NCI-H1417 treated with DMSO at 0.1 percent for 48 hours (cell line): Measurements from ENCODE around the gene KIF26B.
"Not testable (repeated sequence)": the region's sequence is repeated elsewhere in the genome, so short reads cannot be mapped to it uniquely, and the experiment has no call there.

Experiments
- DNase-seq: peaks from one replicate; lab custom pipeline; 2025; lab: John Stamatoyannopoulos, UW

The KIF26B gene

GRCh38 chr1:245325922-245326795, 171.4 kb downstream of the KIF26B start:
- DNase-seq: no peak

GRCh38 chr1:245327360-245327759, 172.6 kb downstream of the KIF26B start:
- no peak for DNase-seq

- no peak for DNase-seq
Measured at GRCh38 chr1:245327842-245328241, 173.1 kb downstream of the KIF26B start.

- no peak for DNase-seq
Measured at GRCh38 chr1:245330951-245331350, 176.2 kb downstream of the KIF26B start.

GRCh38 chr1:245332085-245332484, 177.3 kb downstream of the KIF26B start:
- DNase-seq: no peak

- DNase-seq: no peak
Measured at GRCh38 chr1:245332513-245332912, 177.7 kb downstream of the KIF26B start.

- DNase-seq: no peak
Measured at GRCh38 chr1:245334235-245334634, 179.4 kb downstream of the KIF26B start.

- DNase-seq: no peak
Measured at GRCh38 chr1:245334827-245335490, 180.2 kb downstream of the KIF26B start.

- DNase-seq: not testable (repeated sequence)
Measured at GRCh38 chr1:245335684-245336083, 180.9 kb downstream of the KIF26B start.

- DNase-seq: no peak
Measured at GRCh38 chr1:245336149-245336983, 181.6 kb downstream of the KIF26B start.

GRCh38 chr1:245336984-245337355, 182.2 kb downstream of the KIF26B start:
- not testable (repeated sequence) for DNase-seq

- DNase-seq: no peak
Measured at GRCh38 chr1:245337829-245338484, 183.2 kb downstream of the KIF26B start.

GRCh38 chr1:245338485-245338877, 183.7 kb downstream of the KIF26B start:
- no peak for DNase-seq

- DNase-seq: no peak
Measured at GRCh38 chr1:245341743-245342142, 187.0 kb downstream of the KIF26B start.

GRCh38 chr1:245345191-245345884, 190.6 kb downstream of the KIF26B start:
- no peak for DNase-seq

GRCh38 chr1:245348626-245349025, 193.8 kb downstream of the KIF26B start:
- no peak for DNase-seq

- DNase-seq: no peak
Measured at GRCh38 chr1:245353411-245353810, 198.6 kb downstream of the KIF26B start.

GRCh38 chr1:245353915-245354775, 199.4 kb downstream of the KIF26B start:
- DNase-seq: no peak

GRCh38 chr1:245355851-245356630, 201.3 kb downstream of the KIF26B start:
- DNase-seq: not testable (repeated sequence)
